Measurements from ENCODE around the gene ZSWIM5.
"Not testable (repeated sequence)": the region's sequence is repeated elsewhere in the genome, so short reads cannot be mapped to it uniquely, and the experiment has no call there.

Gene ZSWIM5

DNA sequence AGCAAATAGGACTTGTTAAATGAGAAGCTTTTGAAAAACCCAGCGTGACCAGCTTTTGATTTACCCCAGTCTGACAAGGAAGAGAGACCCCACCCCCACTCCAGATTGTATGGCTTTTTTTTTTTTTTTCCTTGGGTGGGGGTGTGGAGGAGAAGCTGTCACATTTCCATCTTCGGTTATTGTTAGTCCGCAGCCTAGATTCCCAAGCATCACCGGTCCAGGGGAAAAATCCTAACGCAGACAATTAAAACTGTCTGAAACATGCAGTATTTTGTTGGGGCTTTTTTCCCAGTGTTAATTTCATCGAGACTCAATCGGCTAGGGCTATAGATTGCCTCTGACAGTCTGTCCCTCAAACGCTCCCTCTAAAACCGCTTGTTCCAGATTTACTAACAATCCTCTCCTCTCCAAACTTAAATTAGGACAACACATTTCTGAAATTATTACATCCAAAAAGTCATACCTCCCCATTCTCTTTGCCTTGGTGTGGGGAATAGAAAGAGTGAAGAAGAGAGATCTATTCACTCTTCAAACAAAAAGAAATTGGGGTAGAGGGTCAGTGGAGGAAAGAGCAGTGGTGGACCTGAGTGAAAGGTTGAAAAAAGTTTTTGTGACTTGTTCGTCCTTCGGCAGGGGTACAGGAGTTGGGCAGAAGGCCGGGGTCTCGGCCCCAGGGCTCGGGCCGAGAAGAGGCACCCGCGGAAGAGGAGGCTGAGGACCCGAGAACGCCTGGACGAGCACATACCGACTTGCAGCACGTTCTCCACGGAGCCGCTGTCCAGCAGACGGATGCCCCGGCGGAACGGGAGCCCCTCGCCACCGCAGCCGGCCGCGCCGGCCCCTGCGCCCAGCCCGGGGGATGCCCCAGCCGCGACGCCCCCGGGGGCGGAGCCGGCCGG lies 1.1 kb downstream of the ZSWIM5 start:
- DNase-seq (ENCODE audit: low read depth in 3 of 3), result peak in 1 of 3 experiments; percentile 9

DNA sequence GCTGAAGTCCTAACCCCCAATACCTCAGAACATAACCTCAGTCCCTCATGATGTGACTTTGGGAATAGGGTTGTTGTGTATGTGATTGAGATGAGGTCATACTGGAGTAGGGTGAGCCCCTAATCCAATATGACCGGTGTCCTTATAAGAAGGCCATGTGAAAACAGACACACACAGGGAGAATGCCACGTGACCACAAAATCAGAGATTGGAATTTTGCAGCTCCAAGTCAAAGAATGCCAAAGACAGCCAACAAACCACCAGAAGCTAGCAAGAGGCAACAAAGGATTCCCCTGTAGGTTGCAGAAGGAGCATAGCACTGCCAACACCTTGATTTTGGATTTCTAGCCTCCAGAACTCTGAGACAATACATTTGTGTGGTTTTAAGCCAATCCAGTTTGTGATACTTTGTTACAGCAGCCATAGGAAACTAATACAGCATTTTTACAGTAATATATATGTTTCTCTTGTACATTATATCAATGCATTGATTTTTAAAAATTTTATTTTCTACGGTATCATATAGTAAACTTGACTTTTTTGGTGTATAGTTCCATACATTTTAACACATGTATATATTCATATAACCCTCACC lies 5.4 kb downstream of the ZSWIM5 start:
- no peak for DNase-seq (ENCODE audit: low read depth in 3 of 3)

DNA sequence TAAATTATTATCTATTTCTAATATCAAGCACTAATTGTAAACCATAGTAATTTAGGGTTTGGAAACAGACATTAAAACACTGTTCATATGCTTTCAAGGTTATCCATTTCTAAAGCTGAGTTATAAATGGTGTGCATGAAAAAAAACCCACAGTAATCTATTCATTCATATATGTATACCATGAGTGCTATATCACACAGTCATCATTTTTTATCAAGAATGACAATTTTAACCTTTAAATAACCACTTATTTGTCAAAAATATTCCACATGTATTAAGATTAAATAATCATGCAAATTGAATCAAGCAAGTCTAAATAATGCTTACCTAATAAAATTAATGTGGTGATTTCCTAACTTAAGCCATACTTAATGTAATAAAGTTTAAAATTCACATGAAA lies 6.0 kb downstream of the ZSWIM5 start:
- DNase-seq (ENCODE audit: low read depth in 3 of 3), result no peak

DNA sequence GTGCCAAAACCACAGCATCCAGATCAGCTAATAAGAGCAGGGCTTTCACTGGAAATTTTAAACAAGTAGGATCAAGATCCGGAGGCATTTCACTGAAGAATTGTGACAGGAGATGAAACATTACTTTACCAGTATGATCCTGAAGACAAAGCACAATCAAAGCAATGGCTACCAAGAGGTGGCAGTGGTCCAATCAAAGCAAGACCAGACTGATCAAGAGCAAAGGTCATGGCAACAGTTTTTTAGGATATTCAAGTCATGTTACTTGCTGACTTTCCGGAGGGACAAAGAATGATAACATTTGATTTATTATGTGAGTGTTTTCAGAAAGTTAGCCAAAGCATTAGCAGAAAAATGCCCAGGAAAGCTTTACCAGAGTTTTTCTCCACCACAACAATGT lies 8.2 kb downstream of the ZSWIM5 start:
- no peak for DNase-seq (ENCODE audit: low read depth in 3 of 3)

DNA sequence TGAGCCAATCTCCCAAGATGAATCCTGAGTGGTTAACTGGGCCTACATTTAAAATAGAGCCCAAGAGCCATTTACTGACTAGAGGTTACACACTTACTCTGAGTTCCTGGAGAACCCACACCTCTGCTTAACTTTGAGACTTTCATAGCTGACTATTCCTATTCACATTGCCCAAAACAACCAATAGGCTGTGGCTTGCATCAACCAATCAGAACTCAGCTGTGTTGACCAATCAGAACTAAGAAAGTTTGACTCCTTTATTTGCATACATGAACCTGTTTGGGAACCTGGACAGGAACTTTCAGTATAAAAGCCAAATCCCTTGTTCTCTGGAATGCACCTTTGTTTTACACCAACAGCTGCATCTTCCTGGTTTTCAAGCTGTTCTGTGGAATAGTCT lies 9.5 kb downstream of the ZSWIM5 start:
- no peak for DNase-seq (ENCODE audit: low read depth in 3 of 3)

DNA sequence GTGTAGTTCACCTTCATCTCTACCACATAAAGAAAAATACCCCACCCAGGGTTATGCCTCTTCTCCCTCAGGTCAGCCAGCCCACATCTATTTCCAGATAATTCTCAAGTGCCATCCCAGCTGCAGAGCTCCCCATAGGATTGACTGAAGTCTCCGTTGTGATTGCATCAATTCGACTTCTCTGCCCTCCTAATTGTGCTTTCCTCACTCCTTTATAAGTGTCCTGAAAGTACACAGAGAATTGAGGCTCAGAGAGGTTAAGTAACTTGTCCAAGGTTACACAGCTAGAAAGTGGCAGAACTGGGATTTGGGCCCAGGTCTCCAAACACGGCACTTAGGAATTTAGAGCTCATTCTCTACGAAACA lies 15.0 kb downstream of the ZSWIM5 start:
- no peak for DNase-seq (ENCODE audit: low read depth in 3 of 3)

DNA sequence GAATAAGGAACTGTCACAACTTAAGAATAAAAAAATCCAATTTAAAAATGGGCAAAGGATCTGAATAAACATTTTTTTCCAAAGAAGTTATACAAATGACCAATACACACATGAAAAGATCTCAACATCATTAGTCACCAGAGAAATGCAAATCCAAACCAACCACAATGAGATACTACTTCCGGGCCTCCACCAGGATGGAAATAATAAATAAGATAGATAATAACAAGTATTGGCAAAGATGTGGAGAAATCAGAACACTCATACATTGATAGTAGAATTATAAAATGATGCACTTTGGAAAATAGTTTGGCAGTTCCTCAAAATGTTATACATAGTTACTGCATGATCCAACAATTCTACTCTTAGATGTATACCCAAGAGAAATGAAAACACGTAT lies 18.7 kb downstream of the ZSWIM5 start:
- DNase-seq (ENCODE audit: low read depth in 3 of 3), result no peak

DNA sequence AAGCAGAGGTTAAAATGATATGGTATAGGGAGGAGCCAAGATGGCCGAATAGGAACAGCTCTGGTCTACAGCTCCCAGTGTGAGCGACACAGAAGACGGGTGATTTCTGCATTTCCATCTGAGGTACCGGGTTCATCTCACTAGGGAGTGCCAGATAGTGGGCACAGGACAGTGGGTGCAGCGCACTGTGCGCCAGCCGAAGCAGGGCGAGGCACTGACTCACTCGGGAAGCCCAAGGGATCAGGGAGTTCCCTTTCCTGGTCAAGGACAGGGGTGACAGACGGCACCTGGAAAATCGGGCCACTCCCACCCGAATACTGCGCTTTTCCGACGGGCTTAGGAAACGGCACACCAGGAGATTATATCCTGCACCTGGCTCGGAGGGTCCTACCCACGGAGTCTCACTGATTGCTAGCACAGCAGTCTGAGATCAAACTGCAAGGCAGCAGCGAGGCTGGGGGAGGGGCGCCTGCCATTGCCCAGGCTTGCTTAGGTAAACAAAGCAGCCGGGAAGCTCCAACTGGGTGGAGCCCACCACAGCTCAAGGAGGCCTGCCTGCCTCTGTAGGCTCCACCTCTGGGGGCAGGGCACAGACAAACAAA lies 26.4 kb downstream of the ZSWIM5 start:
- DNase-seq (ENCODE audit: low read depth in 3 of 3), result not testable (repeated sequence)

DNA sequence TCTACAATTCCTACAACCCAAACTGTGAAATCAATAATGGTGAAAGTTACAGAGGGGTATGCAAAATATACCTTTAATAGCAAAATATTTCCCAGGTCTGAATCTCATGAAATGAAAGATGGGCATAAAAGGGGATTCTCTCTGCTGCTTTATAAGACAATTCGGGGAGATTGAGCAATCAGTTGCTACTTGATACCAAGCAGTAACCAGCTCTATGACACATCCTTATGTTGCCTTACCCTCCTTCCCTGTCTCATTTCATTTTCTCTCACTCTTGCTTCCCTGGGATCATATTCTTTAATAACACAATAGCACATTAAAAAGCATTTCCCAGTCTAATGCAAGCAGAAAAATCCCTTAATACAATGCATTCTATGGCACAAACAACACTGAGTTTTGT lies 29.0 kb downstream of the ZSWIM5 start:
- DNase-seq (ENCODE audit: low read depth in 3 of 3), result no peak

DNA sequence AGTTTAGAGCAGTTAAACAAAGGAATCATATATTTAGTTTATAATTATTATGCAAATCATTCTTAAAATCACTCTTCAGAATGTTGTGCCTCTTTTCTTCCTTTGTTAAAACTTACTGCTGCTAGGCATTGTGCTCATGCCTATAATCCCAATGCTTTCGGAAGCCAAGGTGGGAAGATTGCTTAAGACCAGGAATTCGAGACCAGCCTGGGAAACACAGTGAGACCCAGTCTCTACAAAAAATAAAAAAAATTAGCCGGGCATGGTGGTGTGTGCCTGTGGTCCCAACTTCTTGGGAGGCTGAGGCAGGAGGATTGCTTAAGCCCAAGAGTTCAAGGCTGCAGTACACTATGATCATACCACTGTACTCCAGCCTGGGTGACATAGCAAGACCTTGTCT lies 33.6 kb downstream of the ZSWIM5 start:
- DNase-seq (ENCODE audit: low read depth in 3 of 3), result no peak

DNA sequence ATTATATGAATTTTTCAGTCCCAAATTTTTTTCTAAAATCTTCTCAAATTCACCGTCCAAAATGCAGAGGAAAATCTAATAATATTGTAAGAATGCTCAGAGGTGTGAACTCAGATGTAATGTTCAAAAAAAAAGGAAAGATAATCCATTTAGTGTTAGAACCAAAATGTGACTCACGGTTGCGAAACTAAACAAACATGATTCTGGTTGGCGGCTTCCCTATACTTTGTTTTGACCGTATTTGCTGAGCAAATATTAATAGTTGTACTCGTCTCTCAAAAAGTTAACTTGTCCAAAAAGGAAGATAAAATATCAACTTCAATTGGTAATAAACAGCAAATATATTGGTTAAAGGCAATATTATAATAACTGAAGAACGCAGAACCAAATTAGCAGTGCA lies 34.4 kb downstream of the ZSWIM5 start:
- no peak for DNase-seq (ENCODE audit: low read depth in 3 of 3)

DNA sequence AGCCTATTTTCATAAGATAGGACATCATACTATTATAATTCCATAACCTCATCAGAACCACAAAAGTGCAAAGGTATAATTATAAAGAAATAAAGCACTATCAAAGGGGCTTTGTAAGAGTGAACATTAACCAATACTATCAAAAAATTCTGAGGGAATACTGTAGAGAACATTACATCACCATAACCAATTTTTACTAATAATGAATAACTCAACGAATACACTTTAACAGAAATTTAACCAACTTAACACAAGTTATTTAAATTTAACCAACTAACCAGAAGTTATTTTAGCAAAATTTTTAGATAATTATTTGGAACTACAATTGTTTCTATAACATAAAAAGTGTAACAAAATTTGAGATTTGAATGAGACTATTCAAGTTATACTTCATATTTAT lies 34.8 kb downstream of the ZSWIM5 start:
- no peak for DNase-seq (ENCODE audit: low read depth in 3 of 3)

DNA sequence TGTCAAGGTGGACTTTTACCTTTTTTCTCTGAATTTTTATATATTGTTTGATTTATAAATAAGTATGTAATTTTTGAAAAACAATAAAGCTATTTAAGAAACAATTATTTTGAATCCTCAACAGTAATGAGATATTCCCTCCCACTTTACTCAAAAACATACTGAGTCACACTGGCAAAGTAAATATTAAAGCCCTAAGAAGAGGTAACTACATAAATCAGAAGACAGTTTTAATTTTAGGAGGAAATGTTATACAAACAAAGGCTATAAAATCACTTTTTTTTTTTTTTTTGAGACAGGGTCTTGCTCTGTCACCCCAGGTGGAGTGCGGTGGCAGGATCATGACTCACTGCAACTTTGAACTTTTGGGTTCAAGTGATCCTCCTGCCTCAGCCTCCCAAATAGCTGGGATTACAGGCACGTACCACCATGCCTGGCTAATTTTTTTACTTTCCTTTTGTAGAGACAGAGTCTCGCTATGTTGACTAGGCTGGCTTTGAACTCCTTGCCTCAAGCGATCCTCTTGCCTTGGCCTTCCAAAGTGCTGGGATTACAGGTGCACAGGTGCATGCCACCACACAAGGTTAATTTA lies 36.2 kb downstream of the ZSWIM5 start:
- no peak for DNase-seq (ENCODE audit: low read depth in 3 of 3)

DNA sequence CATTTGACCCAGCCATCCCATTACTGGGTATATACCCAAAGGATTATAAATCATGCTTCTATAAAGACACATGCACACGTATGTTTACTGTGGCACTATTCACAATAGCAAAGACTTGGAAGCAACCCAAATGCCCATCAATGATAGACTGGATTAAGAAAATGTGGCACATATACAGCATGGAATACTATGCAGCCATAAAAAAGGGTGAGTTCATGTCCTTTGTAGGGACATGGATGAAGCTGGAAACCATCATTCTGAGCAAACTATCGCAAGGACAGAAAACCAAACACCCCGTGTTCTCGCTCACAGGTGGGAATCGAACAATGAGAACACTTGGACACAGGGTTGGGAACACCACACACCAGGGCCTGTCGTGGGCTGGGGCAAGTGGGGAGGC lies 38.5 kb downstream of the ZSWIM5 start:
- not testable (repeated sequence) for DNase-seq (ENCODE audit: low read depth in 3 of 3)

DNA sequence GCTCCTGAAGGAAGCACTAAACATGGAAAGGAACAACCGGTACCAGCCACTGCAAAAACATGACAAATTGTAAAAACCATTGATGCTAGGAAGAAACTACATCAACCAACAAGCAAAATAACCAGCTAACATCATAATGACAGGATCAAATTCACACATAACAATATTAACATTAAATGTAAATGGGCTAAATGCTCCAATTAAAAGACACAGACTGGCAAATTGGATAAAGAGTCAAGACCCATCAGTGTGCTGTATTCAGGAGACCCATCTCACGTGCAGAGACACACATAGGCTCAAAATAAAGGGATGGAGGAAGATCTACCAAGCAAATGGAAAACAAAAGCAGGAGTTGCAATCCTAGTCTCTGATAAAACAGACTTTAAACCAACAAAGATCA lies 42.1 kb downstream of the ZSWIM5 start:
- DNase-seq (ENCODE audit: low read depth in 3 of 3), result not testable (repeated sequence)

DNA sequence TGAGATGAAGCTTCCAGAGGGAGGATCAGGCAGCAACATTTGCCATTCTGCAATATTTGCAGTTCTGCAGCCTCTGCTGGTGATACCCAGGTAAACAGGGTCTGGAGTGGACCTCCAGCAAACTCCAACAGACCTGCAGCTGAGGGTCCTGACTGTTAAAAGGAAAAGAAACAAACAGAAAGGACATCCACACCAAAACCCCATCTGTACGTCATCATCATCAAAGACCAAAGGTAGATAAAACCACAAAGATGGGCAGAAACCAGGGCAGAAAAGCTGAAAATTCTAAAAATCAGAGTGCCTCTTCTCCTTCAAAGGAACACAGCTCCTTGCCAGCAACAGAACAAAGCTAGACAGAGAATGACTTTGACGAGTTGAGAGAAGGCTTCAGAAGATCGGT lies 43.3 kb downstream of the ZSWIM5 start:
- not testable (repeated sequence) for DNase-seq (ENCODE audit: low read depth in 3 of 3)

DNA sequence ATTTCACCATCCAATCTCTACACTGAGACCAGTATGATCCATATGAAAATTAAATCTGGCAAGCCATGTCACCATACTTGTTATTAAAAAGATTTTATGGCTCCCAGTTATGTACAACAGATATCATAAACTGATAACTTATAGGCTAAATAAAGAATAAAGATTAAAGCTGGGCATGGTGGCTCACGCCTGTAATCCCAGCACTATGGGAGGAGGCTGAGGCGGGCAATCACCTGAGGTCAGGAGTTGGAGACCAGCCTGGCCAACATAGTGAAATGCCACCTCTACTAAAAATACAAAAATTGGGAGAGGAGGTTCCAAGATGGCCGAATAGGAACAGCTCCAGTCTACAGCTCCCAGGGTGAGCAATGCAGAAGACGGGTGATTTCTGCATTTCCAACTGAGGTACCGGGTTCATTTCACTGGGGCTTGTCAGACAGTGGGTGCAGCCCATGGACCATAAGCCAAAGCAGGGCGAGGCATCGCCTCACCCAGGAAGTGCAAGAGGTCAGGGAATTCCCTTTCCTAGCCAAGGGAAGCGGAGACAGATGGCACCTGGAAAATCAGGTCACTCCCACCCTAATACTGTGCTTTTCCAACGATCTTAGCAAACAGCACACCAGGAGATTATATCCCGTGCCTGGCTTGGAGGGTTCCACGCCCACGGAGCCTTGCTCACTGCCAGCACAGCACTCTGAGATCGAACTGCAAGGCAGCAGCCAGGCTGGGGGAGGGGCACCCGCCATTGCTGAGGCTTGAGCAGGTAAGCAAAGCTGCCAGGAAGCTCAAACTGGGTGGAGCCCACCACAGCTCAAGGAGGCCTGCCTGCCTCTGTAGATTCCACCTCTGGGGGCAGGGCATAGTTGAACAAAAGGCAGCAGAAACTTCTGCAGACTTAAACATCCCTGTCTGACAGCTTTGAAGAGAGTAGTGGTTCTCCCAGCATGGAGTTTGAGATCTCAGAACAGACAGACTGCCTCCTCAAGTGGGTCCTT lies 44.1 kb downstream of the ZSWIM5 start:
- DNase-seq (ENCODE audit: low read depth in 3 of 3), result not testable (repeated sequence)

DNA sequence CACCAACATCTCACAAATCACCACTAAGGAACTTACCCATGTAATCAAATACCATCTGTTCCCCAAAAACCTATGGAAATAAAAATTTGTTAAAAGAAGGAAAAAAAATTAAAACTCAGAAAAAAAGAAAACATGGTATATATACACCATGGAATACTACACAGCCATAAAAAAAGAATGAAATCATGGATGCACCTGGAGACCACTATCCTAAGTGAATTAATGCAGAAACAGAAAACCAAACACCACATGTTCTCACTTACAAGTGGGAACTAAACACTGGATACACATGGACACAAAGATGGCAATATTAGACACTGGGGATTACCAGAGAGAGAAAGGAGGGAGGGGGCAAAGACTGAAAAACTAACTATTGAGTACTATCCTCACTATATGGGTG lies 50.4 kb downstream of the ZSWIM5 start:
- DNase-seq (ENCODE audit: low read depth in 3 of 3), result no peak

DNA sequence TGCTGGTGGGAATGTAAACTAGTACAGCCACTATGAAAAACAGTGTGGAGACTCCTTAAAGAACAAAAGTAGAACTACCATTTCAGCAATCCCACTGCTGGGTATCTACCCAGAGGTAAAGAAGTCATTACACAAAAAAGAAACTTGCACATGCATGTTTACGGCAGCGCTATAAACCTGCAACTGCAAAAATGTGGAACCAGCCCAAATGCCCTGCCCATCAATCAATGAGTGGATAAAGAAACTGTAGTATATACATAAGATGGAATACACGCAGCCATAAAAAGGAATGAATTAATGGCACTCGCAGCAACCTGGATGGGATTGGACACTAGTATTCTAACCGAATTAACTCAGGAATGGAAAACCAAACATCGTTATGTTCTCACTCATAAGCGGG lies 51.0 kb downstream of the ZSWIM5 start:
- DNase-seq (ENCODE audit: low read depth in 3 of 3), result no peak

DNA sequence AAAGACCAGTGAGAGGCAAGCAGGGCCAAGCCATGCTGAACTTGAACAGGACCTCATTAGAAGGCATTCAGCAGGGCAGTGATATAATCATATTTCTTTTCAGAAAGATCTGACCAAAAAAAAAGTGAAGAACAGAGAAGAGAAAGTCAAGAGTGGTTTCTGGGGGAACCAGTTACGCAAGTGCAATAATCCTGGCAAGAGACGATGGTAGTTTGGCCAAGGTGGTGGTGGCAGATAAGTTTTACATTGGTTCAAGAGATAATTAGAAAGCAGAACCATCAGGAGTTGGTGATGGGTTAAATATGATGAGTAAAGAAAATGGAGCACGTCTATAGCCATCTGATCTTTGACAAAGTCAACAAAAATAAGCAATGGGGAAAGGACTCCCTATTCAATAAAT lies 54.3 kb downstream of the ZSWIM5 start:
- DNase-seq (ENCODE audit: low read depth in 3 of 3), result no peak

DNA sequence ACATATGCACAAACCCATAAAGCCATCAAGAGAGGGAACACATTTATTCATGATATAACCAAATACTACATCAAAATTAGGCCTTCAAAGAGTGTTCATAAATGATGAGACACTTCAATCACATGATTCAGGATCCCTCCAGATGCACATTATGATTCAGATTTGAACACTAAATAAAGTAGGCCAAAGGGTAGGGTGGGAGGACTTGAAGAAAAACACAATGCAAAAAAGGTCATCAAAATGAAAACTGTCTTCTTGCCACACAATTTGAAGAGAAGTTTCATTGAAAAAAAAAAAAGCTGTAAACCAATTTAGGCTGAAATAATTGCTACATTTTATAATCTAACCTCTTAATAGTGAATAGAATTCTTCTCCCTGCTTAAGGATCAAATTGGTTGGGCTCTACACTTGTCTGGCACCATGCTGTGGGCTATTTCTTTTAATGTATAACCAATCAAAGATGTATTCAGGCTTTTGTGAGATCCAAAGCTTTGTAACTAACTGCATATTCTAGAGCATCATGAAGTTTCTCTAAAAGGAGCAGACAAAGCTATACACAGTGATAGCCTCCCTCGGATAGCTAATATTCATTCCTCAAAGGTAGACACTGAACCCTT lies 58.1 kb downstream of the ZSWIM5 start:
- DNase-seq (ENCODE audit: low read depth in 3 of 3), result no peak
